H1 (cell line): ENCODE data around the gene GRIA3. TPM values are rescaled to one million over a fixed set of nuclear protein-coding genes. Genes with fewer than 3 reads are reported as not detected.

Experiments
- JUN ChIP-seq: IDR thresholded peaks from 2 replicates; pipeline ENCODE4 v1.6.1; 2011; ENCODE audit warnings: low read depth, mild to moderate bottlenecking, improper control_type of control experiment, low read length
- KDM1A ChIP-seq: fragments of 200-600, 300-600 bp; sonication (generic); IDR thresholded peaks from 2 replicates; pipeline ENCODE4 v1.7.1; 2016; ENCODE audit warnings: mild to moderate bottlenecking, low read length, borderline replicate concordance
- KDM4A ChIP-seq: IDR thresholded peaks from one replicate; pipeline ENCODE4 v1.7.1; 2012; ENCODE audit warnings: low read depth, mild to moderate bottlenecking, moderate library complexity, low read length, inconsistent platforms; ENCODE audit not compliant: severe bottlenecking
- SIX5 ChIP-seq: IDR thresholded peaks from 2 replicates; pipeline ENCODE4 v1.6.1; 2011; ENCODE audit warnings: mild to moderate bottlenecking, low read depth, low read length
- TBP ChIP-seq: IDR thresholded peaks from 2 replicates; pipeline ENCODE4 v1.6.1; 2011; ENCODE audit warnings: low read depth, low read length, improper control_type of control experiment
- polyA plus RNA-seq, 7 experiments: library from polyadenylated mRNA; depleted of rRNA in 3 of 7; stranded (reverse) in 5 of 7; unstranded in 2 of 7; fragments of >200 nt in 5 of 7; fragments of 200-250 nt in 2 of 7; gene quantifications; 1 replicate in 5 of 7; 2 replicates in 1 of 7; 4 replicates in 1 of 7; pipeline versions ENCODE4 v1.2.1 to v1.2.3, GENCODE V29; 2011 to 2013; ENCODE audit warnings: missing spikeins in 2 of 7, mixed read lengths in 2 of 7
- total RNA-seq: library from RNA; stranded (reverse); fragmentation: NEBNext Ultra II Directional; extraction: Animal tissue kit (Norgen Biotek cat#: 25700); gene quantifications from 2 replicates; pipeline ENCODE4 v1.2.1, GENCODE V29; 2021
- TF ChIP-seq, protein P1 (sequence below): fragments of 300-600 bp; sonication (generic); IDR thresholded peaks from 2 replicates; pipeline ENCODE4 v1.7.1; 2012; ENCODE audit warnings: low read length, moderate library complexity, mild to moderate bottlenecking, inconsistent platforms; ENCODE audit not compliant: insufficient replicate concordance

The GRIA3 gene
- total and polyA plus RNA-seq, 2 of the 8 experiments (the other 6 are each of a cell fraction or from before 2014, with no cell fraction given), result 2.6 to 3.0 TPM

DNA sequence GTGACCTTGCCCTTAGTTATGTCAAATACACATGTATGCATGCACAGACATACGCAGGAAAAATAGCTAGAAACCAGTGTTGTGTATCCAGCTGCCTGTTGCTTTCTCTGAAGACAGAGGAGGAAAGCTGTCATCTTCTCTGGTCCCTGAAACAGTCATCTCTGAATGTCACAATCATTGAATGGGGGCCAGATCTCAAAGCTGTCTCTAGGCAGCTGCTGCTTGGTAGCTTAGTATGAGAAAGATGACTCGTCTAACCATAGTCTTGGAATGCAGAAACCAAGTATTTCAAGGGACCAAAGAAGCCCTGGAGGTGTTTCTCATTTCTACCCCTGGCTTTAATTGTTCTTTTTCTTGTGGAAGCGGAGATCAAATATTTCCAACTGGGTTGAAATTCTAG, 4.0 kb downstream of the GRIA3 start (continued):
- TF ChIP-seq, protein P1, sequence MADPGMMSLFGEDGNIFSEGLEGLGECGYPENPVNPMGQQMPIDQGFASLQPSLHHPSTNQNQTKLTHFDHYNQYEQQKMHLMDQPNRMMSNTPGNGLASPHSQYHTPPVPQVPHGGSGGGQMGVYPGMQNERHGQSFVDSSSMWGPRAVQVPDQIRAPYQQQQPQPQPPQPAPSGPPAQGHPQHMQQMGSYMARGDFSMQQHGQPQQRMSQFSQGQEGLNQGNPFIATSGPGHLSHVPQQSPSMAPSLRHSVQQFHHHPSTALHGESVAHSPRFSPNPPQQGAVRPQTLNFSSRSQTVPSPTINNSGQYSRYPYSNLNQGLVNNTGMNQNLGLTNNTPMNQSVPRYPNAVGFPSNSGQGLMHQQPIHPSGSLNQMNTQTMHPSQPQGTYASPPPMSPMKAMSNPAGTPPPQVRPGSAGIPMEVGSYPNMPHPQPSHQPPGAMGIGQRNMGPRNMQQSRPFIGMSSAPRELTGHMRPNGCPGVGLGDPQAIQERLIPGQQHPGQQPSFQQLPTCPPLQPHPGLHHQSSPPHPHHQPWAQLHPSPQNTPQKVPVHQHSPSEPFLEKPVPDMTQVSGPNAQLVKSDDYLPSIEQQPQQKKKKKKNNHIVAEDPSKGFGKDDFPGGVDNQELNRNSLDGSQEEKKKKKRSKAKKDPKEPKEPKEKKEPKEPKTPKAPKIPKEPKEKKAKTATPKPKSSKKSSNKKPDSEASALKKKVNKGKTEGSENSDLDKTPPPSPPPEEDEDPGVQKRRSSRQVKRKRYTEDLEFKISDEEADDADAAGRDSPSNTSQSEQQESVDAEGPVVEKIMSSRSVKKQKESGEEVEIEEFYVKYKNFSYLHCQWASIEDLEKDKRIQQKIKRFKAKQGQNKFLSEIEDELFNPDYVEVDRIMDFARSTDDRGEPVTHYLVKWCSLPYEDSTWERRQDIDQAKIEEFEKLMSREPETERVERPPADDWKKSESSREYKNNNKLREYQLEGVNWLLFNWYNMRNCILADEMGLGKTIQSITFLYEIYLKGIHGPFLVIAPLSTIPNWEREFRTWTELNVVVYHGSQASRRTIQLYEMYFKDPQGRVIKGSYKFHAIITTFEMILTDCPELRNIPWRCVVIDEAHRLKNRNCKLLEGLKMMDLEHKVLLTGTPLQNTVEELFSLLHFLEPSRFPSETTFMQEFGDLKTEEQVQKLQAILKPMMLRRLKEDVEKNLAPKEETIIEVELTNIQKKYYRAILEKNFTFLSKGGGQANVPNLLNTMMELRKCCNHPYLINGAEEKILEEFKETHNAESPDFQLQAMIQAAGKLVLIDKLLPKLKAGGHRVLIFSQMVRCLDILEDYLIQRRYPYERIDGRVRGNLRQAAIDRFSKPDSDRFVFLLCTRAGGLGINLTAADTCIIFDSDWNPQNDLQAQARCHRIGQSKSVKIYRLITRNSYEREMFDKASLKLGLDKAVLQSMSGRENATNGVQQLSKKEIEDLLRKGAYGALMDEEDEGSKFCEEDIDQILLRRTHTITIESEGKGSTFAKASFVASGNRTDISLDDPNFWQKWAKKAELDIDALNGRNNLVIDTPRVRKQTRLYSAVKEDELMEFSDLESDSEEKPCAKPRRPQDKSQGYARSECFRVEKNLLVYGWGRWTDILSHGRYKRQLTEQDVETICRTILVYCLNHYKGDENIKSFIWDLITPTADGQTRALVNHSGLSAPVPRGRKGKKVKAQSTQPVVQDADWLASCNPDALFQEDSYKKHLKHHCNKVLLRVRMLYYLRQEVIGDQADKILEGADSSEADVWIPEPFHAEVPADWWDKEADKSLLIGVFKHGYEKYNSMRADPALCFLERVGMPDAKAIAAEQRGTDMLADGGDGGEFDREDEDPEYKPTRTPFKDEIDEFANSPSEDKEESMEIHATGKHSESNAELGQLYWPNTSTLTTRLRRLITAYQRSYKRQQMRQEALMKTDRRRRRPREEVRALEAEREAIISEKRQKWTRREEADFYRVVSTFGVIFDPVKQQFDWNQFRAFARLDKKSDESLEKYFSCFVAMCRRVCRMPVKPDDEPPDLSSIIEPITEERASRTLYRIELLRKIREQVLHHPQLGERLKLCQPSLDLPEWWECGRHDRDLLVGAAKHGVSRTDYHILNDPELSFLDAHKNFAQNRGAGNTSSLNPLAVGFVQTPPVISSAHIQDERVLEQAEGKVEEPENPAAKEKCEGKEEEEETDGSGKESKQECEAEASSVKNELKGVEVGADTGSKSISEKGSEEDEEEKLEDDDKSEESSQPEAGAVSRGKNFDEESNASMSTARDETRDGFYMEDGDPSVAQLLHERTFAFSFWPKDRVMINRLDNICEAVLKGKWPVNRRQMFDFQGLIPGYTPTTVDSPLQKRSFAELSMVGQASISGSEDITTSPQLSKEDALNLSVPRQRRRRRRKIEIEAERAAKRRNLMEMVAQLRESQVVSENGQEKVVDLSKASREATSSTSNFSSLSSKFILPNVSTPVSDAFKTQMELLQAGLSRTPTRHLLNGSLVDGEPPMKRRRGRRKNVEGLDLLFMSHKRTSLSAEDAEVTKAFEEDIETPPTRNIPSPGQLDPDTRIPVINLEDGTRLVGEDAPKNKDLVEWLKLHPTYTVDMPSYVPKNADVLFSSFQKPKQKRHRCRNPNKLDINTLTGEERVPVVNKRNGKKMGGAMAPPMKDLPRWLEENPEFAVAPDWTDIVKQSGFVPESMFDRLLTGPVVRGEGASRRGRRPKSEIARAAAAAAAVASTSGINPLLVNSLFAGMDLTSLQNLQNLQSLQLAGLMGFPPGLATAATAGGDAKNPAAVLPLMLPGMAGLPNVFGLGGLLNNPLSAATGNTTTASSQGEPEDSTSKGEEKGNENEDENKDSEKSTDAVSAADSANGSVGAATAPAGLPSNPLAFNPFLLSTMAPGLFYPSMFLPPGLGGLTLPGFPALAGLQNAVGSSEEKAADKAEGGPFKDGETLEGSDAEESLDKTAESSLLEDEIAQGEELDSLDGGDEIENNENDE, result no peak
- no peak for TF ChIP-seq KDM1A
- TF ChIP-seq KDM4A, result no peak
- TF ChIP-seq TBP, result no peak
- TF ChIP-seq SIX5, result no peak
- no peak for TF ChIP-seq JUN
- TF ChIP-seq, all 59 proteins: peak for 0
